Duodenal mucosa (tissue), 2 donors: Measurements from ENCODE around the gene OR13C5.

ENCODE experiments used
- H3K27ac ChIP-seq: one replicate; pipeline ENCODE4 v1.7.0; 2013; ENCODE audit warnings: low read depth, low read length
- H3K27me3 ChIP-seq, 2 donors: one replicate each; pipeline ENCODE4 v1.7.0; 2013; ENCODE audit warnings: low read length in 2 of 2, control low read depth in 1 of 2; ENCODE audit not compliant: insufficient read depth in 2 of 2, control insufficient read depth in 1 of 2
- H3K36me3 ChIP-seq, 2 donors: one replicate each; pipeline ENCODE4 v1.7.0; 2013; ENCODE audit warnings: low read length in 2 of 2, control low read depth in 1 of 2; ENCODE audit not compliant: insufficient read depth in 2 of 2, control insufficient read depth in 1 of 2
- H3K4me1 ChIP-seq, 2 donors: one replicate each; pipeline ENCODE4 v1.7.0; 2013; ENCODE audit warnings: low read length in 2 of 2, control low read depth in 1 of 2; ENCODE audit not compliant: insufficient read depth in 2 of 2, control insufficient read depth in 1 of 2
- H3K4me3 ChIP-seq, 2 donors: one replicate each; pipeline ENCODE4 v1.7.0; 2013; ENCODE audit warnings: low read length in 2 of 2, low read depth in 1 of 2
- H3K9ac ChIP-seq, 2 donors: one replicate each; pipeline ENCODE4 v1.7.0; 2013; ENCODE audit warnings: low read length in 2 of 2, low read depth in 1 of 2
- H3K9me3 ChIP-seq, 2 donors: one replicate each; pipeline ENCODE4 v1.7.0; 2013; ENCODE audit warnings: low read length in 2 of 2, control low read depth in 1 of 2; ENCODE audit not compliant: control insufficient read depth in 1 of 2

OR13C5 gene

GRCh38 chr9:104556830-104557634, 42.2 kb downstream of the OR13C5 start:
- Histone ChIP-seq H3K9me3 (peaks cover 0 to 3% of the 10 kb centered on the region in 2 donors), H3K27me3 (no peaks in the 10 kb centered on the region)

GRCh38 chr9:104555521-104555920, 43.7 kb downstream of the OR13C5 start:
- Histone ChIP-seq H3K4me3 (no peak overlapping the region), H3K36me3 (no peaks in the 10 kb centered on the region), H3K27me3 (no peaks in the 10 kb centered on the region), H3K4me1 (no peaks in the 10 kb centered on the region), H3K9me3 (peaks cover 0 to 3% of the 10 kb centered on the region in 2 donors), H3K9ac (no peak overlapping the region), H3K27ac (no peak overlapping the region)

More at GRCh38 chr9:104556830-104557634, 42.2 kb downstream of the OR13C5 start:
- H3K9ac ChIP-seq: no peak overlapping the region
- no peak overlapping the region for H3K4me3 ChIP-seq
- no peak overlapping the region for H3K27ac ChIP-seq
- H3K4me1 ChIP-seq: no peaks in the 10 kb centered on the region
- H3K36me3 ChIP-seq: no peaks in the 10 kb centered on the region

GRCh38 chr9:104553261-104553660, 46.0 kb downstream of the OR13C5 start:
- Histone ChIP-seq H3K9ac (no peak overlapping the region), H3K4me1 (no peaks in the 10 kb centered on the region), H3K27me3 (no peaks in the 10 kb centered on the region), H3K9me3 (peaks cover 0 to 3% of the 10 kb centered on the region in 2 donors), H3K27ac (no peak overlapping the region), H3K36me3 (no peaks in the 10 kb centered on the region), H3K4me3 (no peak overlapping the region)
